GM12864 (cell line): ENCODE measurements around the gene PRKAG2.
A peak's percentile ranks its signal among the peaks of the same experiment; 100 is the strongest.
"Not testable (repeated sequence)": the region's sequence is repeated elsewhere in the genome, so short reads cannot be mapped to it uniquely, and the experiment has no call there.

Source experiments
- DNase-seq: peaks from one replicate; pipeline ENCODE4 v3.0.0-alpha.2; 2011; ENCODE audit warnings: low read depth
- H3K4me3 ChIP-seq: 2 replicates; pipeline ENCODE4 v1.5.1; 2011; ENCODE audit warnings: mild to moderate bottlenecking, low read depth, low read length, control low read depth
- TF ChIP-seq, protein P1 (sequence below): IDR thresholded peaks from 2 replicates; pipeline ENCODE4 v1.5.1; 2011; ENCODE audit warnings: low read depth, mild to moderate bottlenecking, moderate library complexity, low read length, control low read depth, inconsistent platforms; ENCODE audit errors: missing control alignments

Gene PRKAG2

DNA sequence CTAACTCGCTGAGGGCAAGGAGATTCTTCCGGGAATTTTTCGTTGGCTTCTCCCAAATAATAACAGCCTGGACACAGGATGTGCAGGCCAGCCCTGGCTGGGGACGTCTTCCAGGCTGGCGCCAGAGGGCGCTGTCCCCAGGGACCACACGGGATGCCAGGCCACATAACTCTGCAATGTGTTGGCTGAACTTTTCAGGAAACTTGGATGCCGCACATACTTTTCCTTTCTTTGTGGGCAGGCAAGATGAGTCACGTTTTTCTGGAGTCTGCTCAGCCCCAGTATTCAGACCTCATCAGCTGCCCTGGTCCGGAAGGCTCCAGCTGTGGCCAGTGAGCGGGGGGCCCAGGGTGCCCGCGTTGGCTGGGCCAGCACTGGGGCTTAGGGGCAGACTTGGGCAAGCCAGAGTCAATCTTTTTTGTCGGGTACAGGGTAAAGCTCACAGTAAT is 122.7 kb downstream of the PRKAG2 start:
- no peak overlapping the region for H3K4me3 ChIP-seq
- no peak for DNase-seq
- TF ChIP-seq, protein P1, sequence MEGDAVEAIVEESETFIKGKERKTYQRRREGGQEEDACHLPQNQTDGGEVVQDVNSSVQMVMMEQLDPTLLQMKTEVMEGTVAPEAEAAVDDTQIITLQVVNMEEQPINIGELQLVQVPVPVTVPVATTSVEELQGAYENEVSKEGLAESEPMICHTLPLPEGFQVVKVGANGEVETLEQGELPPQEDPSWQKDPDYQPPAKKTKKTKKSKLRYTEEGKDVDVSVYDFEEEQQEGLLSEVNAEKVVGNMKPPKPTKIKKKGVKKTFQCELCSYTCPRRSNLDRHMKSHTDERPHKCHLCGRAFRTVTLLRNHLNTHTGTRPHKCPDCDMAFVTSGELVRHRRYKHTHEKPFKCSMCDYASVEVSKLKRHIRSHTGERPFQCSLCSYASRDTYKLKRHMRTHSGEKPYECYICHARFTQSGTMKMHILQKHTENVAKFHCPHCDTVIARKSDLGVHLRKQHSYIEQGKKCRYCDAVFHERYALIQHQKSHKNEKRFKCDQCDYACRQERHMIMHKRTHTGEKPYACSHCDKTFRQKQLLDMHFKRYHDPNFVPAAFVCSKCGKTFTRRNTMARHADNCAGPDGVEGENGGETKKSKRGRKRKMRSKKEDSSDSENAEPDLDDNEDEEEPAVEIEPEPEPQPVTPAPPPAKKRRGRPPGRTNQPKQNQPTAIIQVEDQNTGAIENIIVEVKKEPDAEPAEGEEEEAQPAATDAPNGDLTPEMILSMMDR = peak; percentile 86

DNA sequence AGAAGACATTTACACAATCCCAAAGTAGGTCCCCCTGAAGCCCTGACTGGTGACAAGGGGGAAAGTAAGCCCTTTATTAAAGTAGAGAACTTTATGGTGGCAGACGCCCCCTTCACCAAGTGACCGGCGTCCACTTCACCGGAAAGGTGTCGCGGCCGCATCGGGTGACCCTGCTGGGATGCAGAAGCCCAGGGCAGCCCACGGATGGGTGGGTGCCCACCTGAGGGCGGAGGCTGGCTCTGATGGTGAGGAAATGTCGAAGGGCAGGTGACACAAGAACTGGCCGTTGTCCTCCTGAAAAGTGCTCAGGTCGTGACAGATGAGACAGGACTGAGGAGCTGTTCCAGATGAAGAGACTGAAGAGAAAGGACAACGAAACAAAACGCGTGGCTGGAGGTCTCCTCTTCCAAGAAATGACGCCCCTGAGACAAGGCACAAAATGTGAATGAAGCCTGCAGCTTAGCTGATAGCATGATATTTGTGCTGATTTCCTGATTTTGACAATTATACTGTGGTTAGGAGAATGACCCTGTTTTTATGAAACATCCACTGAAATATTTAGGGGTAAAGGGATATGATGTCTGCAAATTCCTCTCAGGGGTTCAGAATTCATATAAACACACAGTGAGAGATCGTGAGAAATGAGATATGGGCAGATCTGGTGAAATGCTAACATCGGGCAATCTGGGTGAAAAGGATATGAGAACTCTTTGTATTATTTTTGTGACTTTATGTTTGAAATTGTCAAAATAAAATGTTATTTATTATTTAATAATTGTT is 123.9 kb downstream of the PRKAG2 start:
- no peak for DNase-seq
- TF ChIP-seq, protein P1 = no peak
- H3K4me3 ChIP-seq = no peak overlapping the region

DNA sequence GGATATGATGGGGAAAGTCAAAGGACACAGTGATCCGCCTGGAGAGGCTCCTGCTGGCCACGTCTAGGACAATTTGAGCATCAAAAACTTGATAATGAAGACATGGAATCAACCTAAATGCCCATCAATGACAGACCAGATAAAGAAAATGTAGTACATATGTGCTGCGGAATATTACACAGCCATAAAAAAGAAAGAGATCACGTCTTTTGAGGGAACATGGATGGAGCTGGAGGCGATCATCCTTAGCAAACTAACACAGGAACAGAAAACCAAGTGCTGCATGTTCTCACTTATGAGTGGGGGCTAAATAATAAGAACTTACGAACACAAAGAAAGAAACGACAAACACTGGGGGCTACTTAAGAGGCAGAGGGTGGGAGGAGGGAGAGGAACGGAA is 124.9 kb downstream of the PRKAG2 start:
- TF ChIP-seq, protein P1 = no peak
- DNase-seq = no peak

DNA sequence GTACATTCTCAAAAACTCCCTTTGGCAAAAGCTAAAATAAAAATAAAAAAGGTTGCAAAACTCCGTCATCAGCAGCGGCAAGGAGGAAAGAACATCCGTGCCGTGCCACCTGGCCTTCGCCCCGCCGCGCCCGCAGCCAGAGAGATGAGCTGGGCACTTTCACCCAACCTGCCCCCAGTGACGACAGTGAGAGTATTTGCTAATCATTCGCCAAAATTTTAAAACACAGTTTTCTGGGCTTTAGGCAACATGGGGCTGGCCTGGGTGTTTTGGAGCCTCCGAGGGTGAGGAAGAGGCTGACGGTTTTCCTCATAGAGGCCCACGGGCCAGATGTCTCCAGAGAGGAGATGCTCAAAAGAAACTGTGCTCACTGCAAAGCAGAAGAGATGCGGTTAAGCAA is 128.2 kb downstream of the PRKAG2 start:
- TF ChIP-seq, protein P1 = no peak
- DNase-seq = no peak
- H3K4me3 ChIP-seq = no peak overlapping the region

More for the DNA sequence above, 124.9 kb downstream of the PRKAG2 start:
- H3K4me3 ChIP-seq = no peak overlapping the region

DNA sequence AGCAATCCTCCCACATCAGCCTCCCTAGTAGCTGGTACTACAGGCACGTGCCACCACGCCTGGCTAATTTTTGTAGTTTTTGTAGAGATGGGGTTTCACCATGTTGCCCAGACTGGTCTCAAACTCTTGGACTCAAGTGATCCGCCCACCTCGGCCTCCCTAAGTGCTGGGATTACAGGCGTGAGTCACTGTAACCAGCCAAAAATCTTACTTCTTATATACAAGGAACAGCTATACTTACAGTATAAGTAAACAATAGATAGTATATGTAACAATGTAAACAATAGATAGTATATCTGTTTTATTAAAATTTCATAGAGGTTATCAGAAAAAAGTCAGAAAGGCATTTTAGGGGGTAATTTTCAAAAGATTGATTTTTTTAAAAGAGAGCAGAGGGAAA is 128.9 kb downstream of the PRKAG2 start:
- DNase-seq, H3K4me3 ChIP-seq: not testable (repeated sequence)

DNA sequence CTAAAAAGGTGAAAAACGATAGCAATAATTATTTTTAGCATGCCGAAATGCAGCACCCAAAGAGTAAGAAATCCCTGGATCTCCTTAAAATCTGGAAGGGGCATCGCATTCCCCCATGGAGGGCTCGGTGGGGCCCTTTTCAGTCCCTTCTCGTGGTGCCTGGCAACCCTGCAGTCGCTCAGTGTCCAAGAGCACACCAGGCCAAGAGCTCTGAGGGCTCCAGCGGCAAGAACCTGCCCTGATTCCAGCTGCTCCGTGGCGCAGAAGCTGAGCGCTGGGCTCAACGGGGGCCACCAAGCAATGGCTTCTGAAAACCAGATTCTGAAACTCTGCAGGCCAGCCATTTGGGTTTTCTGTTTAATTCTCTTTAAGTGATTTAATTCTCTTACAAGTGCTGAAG is 131.2 kb downstream of the PRKAG2 start:
- DNase-seq = no peak
- H3K4me3 ChIP-seq = no peak overlapping the region
- TF ChIP-seq, protein P1 = no peak

DNA sequence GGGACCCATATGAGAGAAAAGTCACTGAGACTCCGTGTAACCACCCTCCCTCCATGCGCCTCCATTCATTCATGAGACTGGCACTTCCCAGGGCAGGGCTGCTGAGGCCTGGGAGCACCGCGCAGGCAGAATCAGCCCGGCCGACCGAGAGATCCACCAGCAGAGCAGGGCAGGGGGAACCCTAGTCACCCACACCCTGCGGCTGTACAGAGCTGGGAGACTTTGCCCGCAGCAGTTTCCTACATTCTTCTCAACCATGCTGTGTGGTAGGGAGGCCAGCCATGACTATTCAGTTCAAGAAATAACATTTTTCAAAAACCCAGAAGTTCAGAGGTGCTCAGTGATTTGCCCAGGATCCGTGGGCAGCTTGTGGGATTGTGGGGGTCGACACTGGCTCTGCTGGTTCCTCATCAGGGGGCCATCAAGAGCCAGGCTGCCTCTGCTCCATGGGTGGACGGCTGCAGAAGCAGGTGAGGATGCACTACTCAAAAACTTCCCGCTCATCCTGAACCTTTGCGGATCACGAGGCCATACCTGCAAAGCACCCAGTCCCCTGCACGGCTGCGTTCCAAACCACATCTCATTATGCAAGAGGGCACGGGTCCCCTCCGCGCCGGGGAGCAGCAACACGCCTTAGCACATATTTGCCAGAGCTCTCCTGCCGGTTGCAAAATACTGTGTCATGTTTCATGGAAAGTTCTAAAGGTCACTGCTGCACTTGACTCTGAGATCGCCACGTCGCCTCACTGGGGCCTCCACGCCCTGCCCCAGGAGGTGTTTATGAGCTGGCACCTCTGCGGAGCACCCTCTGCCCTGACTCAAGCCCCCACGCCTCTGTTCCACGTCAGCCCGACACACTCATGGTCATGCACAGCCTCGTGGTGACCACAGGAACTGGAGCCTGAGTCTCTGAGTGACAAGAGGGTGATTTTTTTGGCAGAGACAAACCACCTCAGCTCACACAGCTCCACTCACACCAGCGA is 132.0 kb downstream of the PRKAG2 start:
- no peak overlapping the region for H3K4me3 ChIP-seq
- TF ChIP-seq, protein P1 = peak; percentile 26
- DNase-seq = no peak
